HepG2 (cell line): ENCODE measurements around the gene ZNRF3. TPM values are rescaled to one million over a fixed set of nuclear protein-coding genes. Genes with fewer than 3 reads are reported as not detected.

Experiments used
- CC2D1A ChIP-seq: sonication (generic); formaldehyde crosslinking; IDR thresholded peaks from 2 replicates; pipeline ENCODE4 v1.8.1; 2023; ENCODE audit warnings: mild to moderate bottlenecking, missing genetic modification reagents
- HNF1A ChIP-seq, 2 experiments: sonication (generic) in 1 of 2; formaldehyde crosslinking in 1 of 2; IDR thresholded peaks; 2 replicates each; pipeline versions ENCODE4 v1.4.0 to v1.6.1; 2016 to 2020; ENCODE audit warnings: borderline replicate concordance in 1 of 2, low read depth in 1 of 2, mild to moderate bottlenecking in 1 of 2, missing genetic modification reagents in 1 of 2
- IKZF4 ChIP-seq: sonication (generic); formaldehyde crosslinking; IDR thresholded peaks from 2 replicates; pipeline ENCODE4 v1.5.1; 2020; ENCODE audit warnings: borderline replicate concordance, mild to moderate bottlenecking, low read depth, missing genetic modification reagents; ENCODE audit errors: not compliant biosample characterization
- RCOR2 ChIP-seq: IDR thresholded peaks from 2 replicates; pipeline ENCODE4 v1.6.1; 2016; ENCODE audit warnings: missing biosample characterization, missing genetic modification reagents
- ZNF281 ChIP-seq: sonication (generic); formaldehyde crosslinking; IDR thresholded peaks from 2 replicates; pipeline ENCODE4 v1.4.0; 2020; ENCODE audit warnings: missing genetic modification reagents, borderline replicate concordance
- polyA plus RNA-seq, 8 experiments: library from polyadenylated mRNA; depleted of rRNA in 3 of 8; stranded (reverse) in 7 of 8; unstranded in 1 of 8; fragments of >200 nt; fragmentation: Illumina TruSeq in 4 of 8; extraction: Trizol in 4 of 8; gene quantifications; 2 replicates each; pipeline versions ENCODE4 v1.2.1 to v1.2.3, GENCODE V29; 2011 to 2016; ENCODE audit warnings: low read depth in 4 of 8, missing spikeins in 1 of 8, mixed read lengths in 1 of 8; ENCODE audit not compliant: insufficient read depth in 1 of 8
- total RNA-seq, 5 experiments: library from RNA; depleted of rRNA; stranded (reverse); fragments of >200 nt; fragmentation: Illumina TruSeq; extraction: Trizol; gene quantifications; 2 replicates each; pipeline ENCODE4 v1.2.3, GENCODE V29; 2016; ENCODE audit warnings: low read depth in 1 of 5

ZNRF3 gene
- total and polyA plus RNA-seq, 2 of the 13 experiments (the other 11 are each of a cell fraction or from before 2014, with no cell fraction given), result 20.3 to 36.7 TPM

DNA sequence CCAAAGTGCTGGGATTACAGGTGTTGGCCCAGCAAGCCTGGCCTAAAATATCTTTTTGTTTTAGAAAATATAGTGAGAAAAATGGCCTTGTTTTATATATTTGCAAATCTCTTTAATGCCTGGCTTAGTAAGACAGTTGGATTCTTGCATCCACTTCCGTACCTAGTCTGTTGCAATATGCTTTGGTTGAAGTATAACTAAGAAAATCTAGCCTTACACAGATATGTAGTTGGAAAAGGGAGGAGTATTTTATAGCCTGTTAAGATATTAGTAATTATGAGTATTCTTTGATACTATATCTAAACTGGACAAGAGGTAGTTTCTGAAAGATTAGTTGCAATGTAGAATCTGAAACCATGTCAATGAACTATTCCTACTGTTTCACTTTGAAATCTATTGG lies 65.1 kb downstream of the ZNRF3 start (continued):
- TF ChIP-seq HNF1A (IDR thresholded peaks at IDR 0.05; ENCODE audit: low read depth), result peak; percentile 73
- peak; percentile 54; the same call in 1 of the 2 replicates for TF ChIP-seq HNF1A (CRISPR knock-in tag; IDR thresholded peaks at IDR 0.05; ENCODE audit: borderline replicate concordance)
- TF ChIP-seq CC2D1A, result no peak
- TF ChIP-seq ZNF281 (CRISPR knock-in tag), result no peak
- no peak for TF ChIP-seq IKZF4 (CRISPR knock-in tag)
- TF ChIP-seq RCOR2 (CRISPR knock-in tag), result 0 out of 2 replicates have a peak, but pooled peaks have one; percentile 30
